H1 (cell line): ENCODE data around the gene PRDM1. TPM values are rescaled to one million over a fixed set of nuclear protein-coding genes. Genes with fewer than 3 reads are reported as not detected.

Experiments used
- CTCF ChIA-PET: fragments of 300-600 bp; sonication (Branson Sonifier 250); formaldehyde crosslinking; loops from one replicate; lab custom pipeline; 2021; ENCODE audit not compliant: partially characterized antibody; lab: Charles Lee
- POLR2A ChIA-PET: fragments of 300-600 bp; sonication (Branson Sonifier 250); formaldehyde crosslinking; loops from one replicate; lab custom pipeline; 2021; ENCODE audit warnings: inconsistent platforms; ENCODE audit not compliant: partially characterized antibody; lab: Charles Lee
- DNase-seq, 2 experiments: peaks; one replicate each; pipeline versions ENCODE4 v3.0.0 to v3.0.0-alpha.2; 2010 to 2022; ENCODE audit warnings: low spot score in 2 of 2, low read depth in 1 of 2, mixed read lengths in 1 of 2
- FAIRE-seq: peaks from 2 replicates; lab custom pipeline; 2011; peaks lifted over from hg19 to GRCh38; lab: Jason Lieb, UNC
- H2AFZ ChIP-seq: 2 replicates; pipeline ENCODE4 v1.8.1; 2012; ENCODE audit warnings: low read length, inconsistent platforms
- H2AK5ac ChIP-seq: 2 replicates; pipeline ENCODE4 v1.6.1; 2013; ENCODE audit warnings: low read depth, low read length
- H2BK120ac ChIP-seq: replicated peaks from 2 replicates; pipeline ENCODE3; 2013; ENCODE audit warnings: low read depth, low read length, inconsistent platforms
- H2BK12ac ChIP-seq: 2 replicates; pipeline ENCODE4 v1.6.1; 2013; ENCODE audit warnings: low read depth, low read length
- H2BK15ac ChIP-seq: 2 replicates; pipeline ENCODE4 v1.6.1; 2013; ENCODE audit warnings: low read length
- H2BK20ac ChIP-seq: 2 replicates; pipeline ENCODE4 v1.6.1; 2013; ENCODE audit warnings: low read length
- H2BK5ac ChIP-seq: 2 replicates; pipeline ENCODE4 v1.6.1; 2013; ENCODE audit warnings: low read depth, low read length
- H3K14ac ChIP-seq: 2 replicates; pipeline ENCODE4 v1.6.1; 2013; ENCODE audit warnings: inconsistent platforms; ENCODE audit not compliant: insufficient read length
- H3K18ac ChIP-seq: 2 replicates; pipeline ENCODE4 v1.6.1; 2013; ENCODE audit warnings: low read length; ENCODE audit errors: extremely low read depth
- H3K23ac ChIP-seq: 2 replicates; pipeline ENCODE4 v1.6.1; 2013; ENCODE audit warnings: inconsistent platforms; ENCODE audit not compliant: insufficient read length
- H3K23me2 ChIP-seq: 2 replicates; pipeline ENCODE4 v1.6.1; 2013; ENCODE audit warnings: low read depth, low read length
- H3K27ac ChIP-seq: 2 replicates; pipeline ENCODE4 v1.6.1; 2011; ENCODE audit warnings: low read depth, low read length, inconsistent platforms
- H3K27me3 ChIP-seq, 4 experiments: replicated peaks in 1 of 4; 1 replicate in 1 of 4; 2 replicates in 3 of 4; pipeline versions ENCODE4 v1.6.1 to v1.8.1; 2011 to 2013; ENCODE audit warnings: low read length in 3 of 4, mild to moderate bottlenecking in 3 of 4, inconsistent platforms in 2 of 4, mixed read lengths in 2 of 4, moderate library complexity in 1 of 4; ENCODE audit not compliant: control insufficient read depth in 3 of 4, insufficient read depth in 3 of 4; ENCODE audit errors: extremely low read depth in 1 of 4
- H3K36me3 ChIP-seq, 4 experiments: 2 replicates each; pipeline versions ENCODE4 v1.6.1 to v1.8.1; 2011 to 2013; ENCODE audit warnings: mild to moderate bottlenecking in 4 of 4, low read length in 3 of 4, moderate library complexity in 2 of 4, control low read depth in 1 of 4, inconsistent platforms in 1 of 4; ENCODE audit not compliant: insufficient read depth in 4 of 4, control insufficient read depth in 2 of 4
- H3K4ac ChIP-seq: replicated peaks from 2 replicates; pipeline ENCODE3; 2013; ENCODE audit warnings: low read length, low read depth, mixed read lengths, inconsistent platforms; ENCODE audit not compliant: insufficient read length
- H3K4me1 ChIP-seq, 4 experiments: replicated peaks in 1 of 4; 1 replicate in 1 of 4; 2 replicates in 3 of 4; pipeline versions ENCODE4 v1.6.1 to v1.8.1; 2011 to 2013; ENCODE audit warnings: low read length in 3 of 4, inconsistent platforms in 2 of 4, mixed read lengths in 1 of 4; ENCODE audit not compliant: insufficient read depth in 4 of 4, control insufficient read depth in 3 of 4
- H3K4me2 ChIP-seq, 2 experiments: 2 replicates each; pipeline versions ENCODE4 v1.6.1 to v1.8.1; 2011 to 2013; ENCODE audit warnings: low read depth in 2 of 2, low read length in 2 of 2, control low read depth in 1 of 2, inconsistent platforms in 1 of 2, mild to moderate bottlenecking in 1 of 2; ENCODE audit not compliant: insufficient read depth in 1 of 2
- H3K4me3 ChIP-seq, 4 experiments: fragments of 200-600, 300-600 bp in 1 of 4; sonication (generic), shearing (Covaris generic), sonication (Bioruptor Twin) in 1 of 4; 2 replicates each; pipeline versions ENCODE4 v1.5.1 to v1.8.1; 2011 to 2016; ENCODE audit warnings: low read length in 4 of 4, low read depth in 3 of 4, control low read depth in 2 of 4, inconsistent platforms in 2 of 4, mild to moderate bottlenecking in 2 of 4, mixed read lengths in 1 of 4, moderate library complexity in 1 of 4; ENCODE audit not compliant: insufficient read depth in 2 of 4; ENCODE audit errors: extremely low read depth in 1 of 4
- H3K56ac ChIP-seq: replicated peaks from 2 replicates; pipeline ENCODE3; 2013; ENCODE audit warnings: low read depth, mild to moderate bottlenecking, mixed read lengths, low read length, inconsistent platforms; ENCODE audit not compliant: insufficient read length
- H3K79me1 ChIP-seq: 2 replicates; pipeline ENCODE4 v1.6.1; 2013; ENCODE audit warnings: low read depth, low read length, control low read depth
- H3K79me2 ChIP-seq, 2 experiments: 2 replicates each; pipeline versions ENCODE4 v1.6.1 to v1.8.1; 2012 to 2013; ENCODE audit warnings: low read length in 2 of 2, mild to moderate bottlenecking in 2 of 2, inconsistent platforms in 1 of 2; ENCODE audit not compliant: insufficient read depth in 2 of 2, control insufficient read depth in 1 of 2
- H3K9ac ChIP-seq, 4 experiments: replicated peaks in 1 of 4; 1 replicate in 1 of 4; 2 replicates in 3 of 4; pipeline versions ENCODE4 v1.6.1 to v1.8.1; 2011 to 2013; ENCODE audit warnings: low read depth in 3 of 4, low read length in 3 of 4, control low read depth in 2 of 4, mild to moderate bottlenecking in 2 of 4, moderate library complexity in 2 of 4, inconsistent platforms in 1 of 4; ENCODE audit errors: extremely low read depth in 1 of 4
- H3K9me3 ChIP-seq, 2 experiments: 2 replicates each; pipeline versions ENCODE4 v1.6.1 to v1.8.1; 2012 to 2013; ENCODE audit warnings: mild to moderate bottlenecking in 2 of 2, moderate library complexity in 2 of 2, control low read depth in 1 of 2, inconsistent platforms in 1 of 2, low read depth in 1 of 2, low read length in 1 of 2, mixed read lengths in 1 of 2; ENCODE audit not compliant: insufficient read depth in 2 of 2
- H4K20me1 ChIP-seq, 2 experiments: replicated peaks in 1 of 2; 2 replicates each; pipeline versions ENCODE3 to v1.8.1; 2011 to 2013; ENCODE audit warnings: inconsistent platforms in 2 of 2, low read length in 2 of 2, mild to moderate bottlenecking in 1 of 2; ENCODE audit not compliant: insufficient read depth in 2 of 2, control insufficient read depth in 1 of 2
- H4K5ac ChIP-seq: 2 replicates; pipeline ENCODE4 v1.6.1; 2013; ENCODE audit warnings: low read length, low read depth, mixed read lengths, inconsistent platforms; ENCODE audit not compliant: insufficient read length
- H4K8ac ChIP-seq: 2 replicates; pipeline ENCODE4 v1.8.0; 2013; ENCODE audit warnings: mild to moderate bottlenecking, moderate library complexity, low read length, inconsistent platforms; ENCODE audit not compliant: insufficient read depth; ENCODE audit errors: extremely low read depth
- H4K91ac ChIP-seq: replicated peaks from 2 replicates; pipeline ENCODE3; 2013; ENCODE audit warnings: low read length, mixed read lengths, inconsistent platforms; ENCODE audit not compliant: insufficient read length
- ATF2 ChIP-seq: IDR thresholded peaks from 2 replicates; pipeline ENCODE4 v1.6.1; 2012; ENCODE audit warnings: low read length, inconsistent platforms
- CTCF ChIP-seq, 3 experiments: IDR thresholded peaks; 1 replicate in 2 of 3; 2 replicates in 1 of 3; pipeline versions ENCODE4 v1.5.1 to v1.6.1; 2011; ENCODE audit warnings: low read length in 3 of 3, mild to moderate bottlenecking in 3 of 3, inconsistent platforms in 2 of 3, low read depth in 1 of 3, moderate library complexity in 1 of 3; ENCODE audit not compliant: insufficient read depth in 1 of 3; ENCODE audit errors: control extremely low read depth in 1 of 3
- KDM5A ChIP-seq: fragments of 200-600 bp; IDR thresholded peaks from 2 replicates; pipeline ENCODE4 v1.7.1; 2012; ENCODE audit warnings: mild to moderate bottlenecking, low read length, inconsistent platforms, mixed read lengths
- POU5F1 ChIP-seq: IDR thresholded peaks from 2 replicates; pipeline ENCODE4 v1.6.1; 2011; ENCODE audit warnings: low read depth, mild to moderate bottlenecking, low read length, moderate library complexity
- RNF2 ChIP-seq: fragments of 200-900, 300-1000 bp; sonication (generic); IDR thresholded peaks from 2 replicates; pipeline ENCODE4 v1.7.1; 2016; ENCODE audit warnings: borderline replicate concordance, low read depth, mild to moderate bottlenecking, antibody characterized with exemption, low read length; ENCODE audit not compliant: poor library complexity, severe bottlenecking; ENCODE audit errors: missing control alignments
- SIRT6 ChIP-seq: IDR thresholded peaks from one replicate; pipeline ENCODE4 v1.7.1; 2012; ENCODE audit warnings: low read length, inconsistent platforms
- SP2 ChIP-seq: IDR thresholded peaks from 2 replicates; pipeline ENCODE4 v1.6.1; 2012; ENCODE audit warnings: mild to moderate bottlenecking, low read length, inconsistent platforms
- SP4 ChIP-seq: IDR thresholded peaks from 2 replicates; pipeline ENCODE4 v1.6.1; 2012; ENCODE audit warnings: low read length, inconsistent platforms
- TCF12 ChIP-seq: IDR thresholded peaks from 2 replicates; pipeline ENCODE4 v1.6.1; 2011; ENCODE audit warnings: low read depth, mild to moderate bottlenecking, low read length
- ZNF274 ChIP-seq: IDR thresholded peaks from 2 replicates; pipeline ENCODE4 v1.7.0; 2012; ENCODE audit warnings: low read length, borderline replicate concordance; ENCODE audit errors: extremely low read depth
- WGBS, 2 experiments: shearing (Covaris generic) in 1 of 2; methylation state at CpG; one replicate each; pipeline versions ENCODE4 v1.1.6 to v1.1.7; 2013 to 2015; ENCODE audit warnings: low lambda C conversion rate in 2 of 2, mixed read lengths in 2 of 2, inconsistent platforms in 1 of 2, low coverage in 1 of 2, missing lambda C conversion rate in 1 of 2; ENCODE audit not compliant: insufficient replicate concordance in 2 of 2, insufficient coverage in 1 of 2, insufficient read length in 1 of 2; ENCODE audit errors: extremely low coverage in 1 of 2, missing lambda C conversion rate in 1 of 2; 5-methylcytosine and 5-hydroxymethylcytosine counted together
- polyA plus RNA-seq, 7 experiments: library from polyadenylated mRNA; depleted of rRNA in 3 of 7; stranded (reverse) in 5 of 7; unstranded in 2 of 7; fragments of >200 nt in 5 of 7; fragments of 200-250 nt in 2 of 7; gene quantifications; 1 replicate in 5 of 7; 2 replicates in 1 of 7; 4 replicates in 1 of 7; pipeline versions ENCODE4 v1.2.1 to v1.2.3, GENCODE V29; 2011 to 2013; ENCODE audit warnings: missing spikeins in 2 of 7, mixed read lengths in 2 of 7
- total RNA-seq: library from RNA; stranded (reverse); fragmentation: NEBNext Ultra II Directional; extraction: Animal tissue kit (Norgen Biotek cat#: 25700); gene quantifications from 2 replicates; pipeline ENCODE4 v1.2.1, GENCODE V29; 2021

Gene PRDM1
- total and polyA plus RNA-seq, 2 of the 8 experiments (the other 6 are each of a cell fraction or from before 2014, with no cell fraction given), result 0.21 to 0.74 TPM

- 96 to 100% methylated on average over 1 to 3 of the region's 3 CpGs for WGBS, 2 experiments
- no peak overlapping the region for H3K18ac ChIP-seq
- TF ChIP-seq SP4 (no peak), ZNF274 (no peak), CTCF (IDR thresholded peaks at IDR 0.05; ENCODE audit: control extremely low read depth in 1 of 3, insufficient read depth in 1 of 3, low read depth in 1 of 3, low read length in 3 of 3) (no peak), SIRT6 (no peak), ATF2 (no peak), RNF2 (no peak), POU5F1 (no peak), TCF12 (no peak), SP2 (no peak), KDM5A (no peak)
- TF ChIP-seq, all 59 proteins: peak for 0
- Histone ChIP-seq H2AFZ (no peak overlapping the region), H2BK120ac (no peak overlapping the region), H3K4me1 (peaks cover 0 to 7% (median 2%) of the 10 kb centered on the region in 4 experiments; a peak in 2 of 7 replicates), H3K27ac (no peak overlapping the region), H3K79me1 (no peaks in the 10 kb centered on the region), H3K9ac (no peak overlapping the region), H3K27me3 (no peaks in the 10 kb centered on the region), H2BK5ac (no peak overlapping the region), H3K4ac (no peak overlapping the region), H3K79me2 (no peaks in the 10 kb centered on the region), H3K9me3 (no peaks in the 10 kb centered on the region), H3K14ac (no peak overlapping the region), H2BK20ac (no peak overlapping the region), H4K20me1 (no peaks in the 10 kb centered on the region), H2BK15ac (no peak overlapping the region), H3K4me3 (no peak overlapping the region), H3K23me2 (no peaks in the 10 kb centered on the region), H3K56ac (no peak overlapping the region), H4K91ac (no peak overlapping the region), H4K8ac (no peak overlapping the region), H3K36me3 (no peaks in the 10 kb centered on the region), H3K23ac (no peak overlapping the region), H3K4me2 (no peak overlapping the region), H2AK5ac (no peak overlapping the region), H4K5ac (no peak overlapping the region), H2BK12ac (no peak overlapping the region)
- FAIRE-seq (no peak), DNase-seq (no peak)
- CTCF ChIA-PET, result interaction anchor here (1.0 to 1.4 kb wide), 2 partner anchors 63 to 644 kb away, joined by 3 read pairs; no protein-coding TSS in a partner anchor
- POLR2A ChIA-PET, result interaction anchor here (0.8 kb wide), 1 partner anchor 292 kb away, joined by 3 read pairs; no protein-coding TSS in a partner anchor
Measured at GRCh38 chr6:106076139-106076538, 10.0 kb upstream of the PRDM1 start.
